Effector memory CD4-positive, alpha-beta T cell (primary cell): ENCODE measurements around the gene SNX32.

Source experiments
- DNase-seq, 3 donors: peaks; one replicate each; pipeline ENCODE4 v3.0.0-alpha.2; 2020
- H3K27ac ChIP-seq: 2 replicates; pipeline ENCODE4 v1.7.0; 2013; ENCODE audit warnings: mild to moderate bottlenecking, low read length, moderate library complexity; ENCODE audit not compliant: insufficient read depth, poor library complexity, severe bottlenecking
- H3K27me3 ChIP-seq: replicated peaks from 2 replicates; pipeline ENCODE4 v1.7.0; 2013; ENCODE audit warnings: mild to moderate bottlenecking, low read length; ENCODE audit not compliant: insufficient read depth, control insufficient read depth, poor library complexity, severe bottlenecking
- H3K36me3 ChIP-seq: 2 replicates; pipeline ENCODE4 v1.7.0; 2013; ENCODE audit warnings: mild to moderate bottlenecking, low read length, moderate library complexity; ENCODE audit not compliant: control insufficient read depth, insufficient read depth
- H3K4me1 ChIP-seq: 2 replicates; pipeline ENCODE4 v1.7.0; 2013; ENCODE audit warnings: low read length, mild to moderate bottlenecking; ENCODE audit not compliant: control insufficient read depth, insufficient read depth, poor library complexity, severe bottlenecking
- H3K4me3 ChIP-seq: 2 replicates; pipeline ENCODE4 v1.7.0; 2013; ENCODE audit warnings: low read length, low read depth, mild to moderate bottlenecking; ENCODE audit not compliant: insufficient read depth, poor library complexity, severe bottlenecking
- H3K9me3 ChIP-seq: 2 replicates; pipeline ENCODE4 v1.7.0; 2013; ENCODE audit warnings: mild to moderate bottlenecking, low read length, moderate library complexity; ENCODE audit not compliant: control insufficient read depth

SNX32 gene

DNA sequence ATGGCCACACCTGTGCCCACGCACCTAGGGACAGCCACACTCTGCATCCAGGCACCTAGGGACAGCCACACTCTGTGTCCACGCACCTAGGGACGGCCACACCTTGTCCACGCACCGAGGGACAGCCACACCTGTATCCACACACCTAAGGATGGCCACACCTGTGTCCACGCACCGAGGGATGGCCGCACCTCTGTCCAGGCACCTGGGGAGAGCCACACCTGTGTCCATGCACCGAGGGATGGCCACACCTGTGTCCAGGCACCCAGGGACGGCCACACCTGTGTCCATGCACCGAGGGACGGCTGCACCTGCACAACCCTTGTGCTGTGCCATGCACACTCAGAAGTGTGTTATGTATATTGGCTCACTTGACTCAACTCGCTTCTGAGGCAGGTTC is 36.1 kb upstream of the SNX32 start:
- H3K27me3 ChIP-seq = peaks cover under 1% of the 10 kb centered on the region
- no peak overlapping the region for H3K4me3 ChIP-seq
- no peaks in the 10 kb centered on the region for H3K4me1 ChIP-seq
- no peaks in the 10 kb centered on the region for H3K9me3 ChIP-seq
- H3K36me3 ChIP-seq = no peaks in the 10 kb centered on the region
- H3K27ac ChIP-seq = no peak overlapping the region
- DNase-seq = no peak

DNA sequence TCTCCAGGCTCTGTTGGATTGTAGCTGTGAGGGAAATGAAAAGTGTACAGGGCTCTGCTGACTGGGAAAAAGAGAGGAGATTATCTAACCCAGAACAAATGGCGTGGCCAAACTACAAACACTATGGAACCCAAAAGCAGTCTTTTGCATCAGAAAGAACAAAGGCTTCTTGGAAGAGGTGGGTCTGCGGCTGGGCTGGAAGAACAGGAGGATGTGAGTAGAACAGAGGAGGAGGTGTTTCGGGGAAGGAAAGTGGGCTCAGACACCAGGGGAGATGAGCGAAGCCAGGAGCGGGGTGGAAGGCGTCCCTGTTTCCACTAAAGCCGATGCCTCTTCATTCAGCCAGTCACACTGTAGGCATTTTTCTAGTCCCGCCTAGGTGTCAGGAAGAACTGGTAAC is 34.9 kb upstream of the SNX32 start:
- H3K4me3 ChIP-seq = no peak overlapping the region
- H3K4me1 ChIP-seq = no peaks in the 10 kb centered on the region
- no peak overlapping the region for H3K27ac ChIP-seq
- no peaks in the 10 kb centered on the region for H3K9me3 ChIP-seq
- H3K36me3 ChIP-seq = no peaks in the 10 kb centered on the region
- H3K27me3 ChIP-seq = peaks cover 12% of the 10 kb centered on the region
- DNase-seq = no peak

DNA sequence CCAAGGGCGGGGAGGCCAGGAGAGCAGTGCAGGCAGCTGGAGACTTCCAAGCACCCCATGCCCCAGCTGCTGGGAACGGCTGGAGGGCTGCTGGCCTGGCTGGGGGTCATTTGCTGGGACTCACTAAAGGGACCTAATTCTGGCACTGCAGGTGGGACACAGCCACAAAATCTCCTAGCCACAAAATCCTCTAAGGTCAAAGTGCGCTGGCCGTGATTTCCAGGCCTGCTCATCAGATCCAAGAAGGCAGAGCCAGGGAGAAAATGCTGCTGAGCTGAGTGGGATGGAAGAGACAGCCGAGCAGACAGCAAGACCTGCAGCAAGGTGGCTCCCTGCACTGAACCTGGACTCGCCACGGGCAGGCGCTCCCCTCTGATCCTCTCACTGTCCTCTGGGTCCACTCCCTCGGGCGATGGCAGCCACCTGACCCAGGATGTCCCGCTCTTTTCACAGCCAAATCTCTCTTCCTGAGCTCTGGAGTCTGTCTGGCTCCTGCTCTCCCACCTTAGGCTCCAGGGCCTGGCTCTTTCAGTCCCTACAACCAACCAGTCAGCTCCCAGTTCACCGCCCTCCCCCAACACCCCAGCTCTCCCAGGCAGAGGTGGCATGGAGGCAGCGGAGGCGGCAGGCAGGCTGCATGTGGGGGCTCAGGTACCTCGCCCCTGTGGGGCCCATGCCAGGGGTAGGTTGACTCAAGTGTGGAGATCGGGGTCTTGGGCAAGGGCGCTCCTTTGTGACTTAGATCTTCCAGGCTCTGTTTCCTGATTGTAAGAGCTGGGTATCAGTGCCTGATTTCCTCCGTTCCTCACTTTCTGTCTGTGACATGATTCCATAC is 32.4 kb upstream of the SNX32 start:
- Histone ChIP-seq H3K4me3 (no peak overlapping the region), H3K27me3 (peaks cover 17% of the 10 kb centered on the region), H3K27ac (no peak overlapping the region), H3K36me3 (no peaks in the 10 kb centered on the region), H3K4me1 (no peaks in the 10 kb centered on the region), H3K9me3 (no peaks in the 10 kb centered on the region)
- no peak for DNase-seq

DNA sequence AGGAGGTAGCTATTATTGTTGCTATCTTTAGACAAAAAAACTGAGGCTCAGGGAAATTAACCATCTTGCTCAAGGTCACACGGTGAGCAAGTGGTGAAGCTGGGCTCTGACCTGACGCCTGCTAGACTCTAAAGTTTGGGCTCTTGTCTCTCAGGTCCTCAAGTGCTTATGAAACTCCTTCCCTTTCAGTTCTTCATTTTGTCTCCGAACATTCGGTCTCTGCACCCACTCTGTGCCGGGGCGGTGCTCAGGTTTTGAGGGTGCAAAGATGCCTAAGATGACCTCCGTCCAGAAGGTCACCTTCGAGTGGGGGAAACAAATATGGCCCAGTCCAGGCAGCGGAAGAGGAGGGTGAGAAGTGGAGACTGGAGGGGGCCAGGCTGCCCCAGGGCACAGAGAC is 30.9 kb upstream of the SNX32 start:
- Histone ChIP-seq H3K27ac (no peak overlapping the region), H3K27me3 (peaks cover 17% of the 10 kb centered on the region), H3K4me3 (no peak overlapping the region), H3K36me3 (no peaks in the 10 kb centered on the region), H3K4me1 (no peaks in the 10 kb centered on the region), H3K9me3 (no peaks in the 10 kb centered on the region)
- DNase-seq = no peak

DNA sequence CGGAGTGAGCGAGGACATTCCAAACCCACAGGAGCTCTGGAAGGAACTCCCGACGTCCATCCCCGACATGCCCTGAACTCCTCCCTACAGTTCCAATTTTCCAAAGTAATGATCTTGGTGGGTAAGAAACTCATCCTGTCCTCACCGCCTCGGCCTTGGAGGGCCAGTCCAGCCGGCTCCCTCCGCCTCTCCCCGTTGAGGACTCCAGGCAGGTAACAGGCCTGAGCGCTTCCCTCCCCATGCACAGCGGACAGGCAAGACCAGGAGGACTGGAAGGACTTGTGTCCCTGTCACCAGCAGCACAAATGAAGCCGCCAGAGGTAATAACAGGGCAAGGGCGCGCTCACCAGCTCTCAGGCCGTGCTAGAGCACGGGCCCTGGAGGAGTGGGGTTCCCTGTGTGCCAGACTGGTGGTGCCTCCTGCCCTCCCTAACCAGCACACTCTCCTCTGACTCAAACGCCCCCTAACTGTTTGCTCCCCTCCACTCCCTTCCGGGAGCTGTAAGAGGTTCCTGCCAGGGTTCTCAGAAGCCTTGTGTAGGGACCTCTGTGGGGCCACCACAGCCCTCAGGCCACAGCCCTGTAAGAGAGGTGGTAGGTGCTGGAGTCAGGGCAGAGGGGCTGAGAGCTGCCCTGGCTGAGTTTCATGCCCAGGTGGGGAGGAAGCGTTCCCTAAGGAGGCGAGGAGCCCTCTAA is 29.8 kb upstream of the SNX32 start:
- no peaks in the 10 kb centered on the region for H3K36me3 ChIP-seq
- no peaks in the 10 kb centered on the region for H3K9me3 ChIP-seq
- no peak overlapping the region for H3K27ac ChIP-seq
- no peaks in the 10 kb centered on the region for H3K4me1 ChIP-seq
- no peak overlapping the region for H3K4me3 ChIP-seq
- H3K27me3 ChIP-seq = peaks cover 17% of the 10 kb centered on the region
- no peak for DNase-seq

DNA sequence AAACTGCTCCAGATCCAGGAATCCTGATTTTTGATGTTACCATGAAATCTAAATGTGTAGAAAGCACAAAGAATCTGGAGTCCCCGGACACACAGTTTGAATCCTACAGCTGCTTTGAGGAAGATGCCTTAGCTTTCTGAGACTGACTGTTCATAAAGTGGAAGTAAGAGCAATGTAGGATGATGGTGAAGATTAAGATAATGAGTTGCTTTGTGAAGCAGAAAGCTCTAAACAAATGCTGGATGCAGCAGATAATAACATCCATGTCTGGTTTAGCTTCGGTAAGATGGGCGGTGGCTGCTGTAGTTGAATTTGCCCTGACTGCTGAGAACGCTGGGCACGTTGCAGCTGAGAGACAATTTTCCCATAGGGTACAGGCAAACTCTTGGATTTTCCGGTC is 26.8 kb upstream of the SNX32 start:
- H3K4me3 ChIP-seq = no peak overlapping the region
- H3K4me1 ChIP-seq = no peaks in the 10 kb centered on the region
- no peaks in the 10 kb centered on the region for H3K9me3 ChIP-seq
- no peak for DNase-seq
- peaks cover 17% of the 10 kb centered on the region for H3K27me3 ChIP-seq
- no peak overlapping the region for H3K27ac ChIP-seq
- no peaks in the 10 kb centered on the region for H3K36me3 ChIP-seq

DNA sequence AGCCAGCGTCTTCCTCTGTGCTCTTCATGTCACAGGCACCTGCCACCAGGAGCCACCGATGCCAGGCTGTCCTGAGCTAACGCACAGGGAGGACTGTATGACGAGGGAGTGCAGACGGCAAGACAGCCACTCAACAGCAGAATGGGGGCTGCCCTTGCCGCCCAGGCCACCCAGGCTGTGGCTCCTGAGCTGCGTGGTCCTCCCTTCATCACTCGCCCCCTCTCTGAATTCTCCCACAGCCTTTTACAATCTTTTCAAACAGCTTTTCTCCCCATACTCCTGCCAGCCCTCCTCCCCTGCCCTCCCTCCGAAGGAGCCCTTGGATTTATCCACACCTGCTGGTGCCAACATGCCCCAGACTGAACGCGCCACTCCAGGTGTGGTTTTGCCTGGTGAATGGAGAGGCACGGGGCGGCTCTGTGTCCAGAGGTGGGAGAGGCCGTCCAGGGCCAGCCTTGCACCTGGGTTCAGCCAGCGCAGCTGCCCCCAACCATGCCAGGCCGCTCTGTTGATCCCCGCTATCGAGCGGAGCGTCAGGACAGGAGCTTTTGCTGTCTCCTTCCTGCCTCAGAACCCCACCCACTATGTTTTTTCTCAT is 24.9 kb upstream of the SNX32 start:
- Histone ChIP-seq H3K36me3 (no peaks in the 10 kb centered on the region), H3K4me1 (no peaks in the 10 kb centered on the region), H3K27me3 (peaks cover 5% of the 10 kb centered on the region), H3K9me3 (no peaks in the 10 kb centered on the region), H3K27ac (no peak overlapping the region), H3K4me3 (no peak overlapping the region)
- DNase-seq = no peak

DNA sequence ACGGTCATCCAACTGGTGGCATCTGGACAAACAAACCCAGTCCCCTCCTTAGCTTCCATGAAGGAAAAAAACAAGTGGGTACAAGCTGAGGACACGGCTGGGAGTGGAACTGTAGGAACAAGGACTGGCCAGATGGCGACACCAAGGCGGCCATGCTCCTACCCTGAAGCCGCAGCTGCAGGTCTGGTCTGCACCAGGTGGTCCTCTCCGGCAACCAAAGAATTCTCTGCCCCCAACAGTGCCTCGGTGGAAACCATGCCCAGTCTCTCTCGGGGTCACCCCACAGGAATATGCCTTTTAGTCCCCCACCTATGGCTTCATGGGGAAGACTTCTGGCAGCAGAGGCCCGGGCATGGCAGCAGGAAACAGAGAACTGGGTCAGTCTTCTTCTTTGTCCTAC is 24.3 kb upstream of the SNX32 start:
- no peaks in the 10 kb centered on the region for H3K36me3 ChIP-seq
- no peaks in the 10 kb centered on the region for H3K9me3 ChIP-seq
- H3K27ac ChIP-seq = no peak overlapping the region
- H3K4me3 ChIP-seq = no peak overlapping the region
- no peaks in the 10 kb centered on the region for H3K27me3 ChIP-seq
- H3K4me1 ChIP-seq = no peaks in the 10 kb centered on the region
- no peak for DNase-seq

DNA sequence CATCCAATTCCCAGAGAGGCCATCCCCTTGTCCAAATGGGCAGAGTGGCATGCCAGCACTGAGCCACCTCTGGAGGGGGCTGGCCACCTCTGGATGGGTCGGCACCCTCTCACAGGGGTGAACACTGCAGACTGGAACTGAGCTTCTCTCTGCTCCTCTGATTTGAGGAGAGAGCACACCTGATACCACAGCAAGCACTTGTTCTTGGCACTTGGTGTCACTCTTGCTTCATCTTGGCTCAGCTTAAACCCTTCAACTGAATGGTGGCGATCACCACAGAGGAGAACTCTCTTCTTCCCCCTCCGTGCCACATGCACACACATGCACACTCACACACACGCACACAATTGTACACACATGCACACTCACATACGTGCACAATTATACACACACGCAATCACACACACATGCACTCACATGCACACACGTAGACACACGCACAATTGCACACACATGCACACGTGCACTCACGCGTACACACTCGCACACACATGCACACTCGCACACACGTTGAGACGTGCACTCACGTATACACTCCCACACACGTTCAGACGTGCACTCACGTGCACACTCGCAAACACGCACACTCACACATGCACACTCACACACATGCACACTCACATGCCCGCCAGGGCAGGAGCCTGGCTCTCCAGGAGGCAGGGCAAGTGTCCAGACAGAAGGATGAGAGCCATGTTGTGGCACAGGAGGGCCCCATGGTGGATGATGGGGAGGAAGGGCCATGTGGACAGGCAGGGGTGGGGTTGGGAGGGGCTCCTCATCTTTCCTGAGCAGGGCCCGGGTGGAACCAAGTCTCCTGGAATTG is 23.5 kb upstream of the SNX32 start:
- H3K27me3 ChIP-seq = no peaks in the 10 kb centered on the region
- H3K4me1 ChIP-seq = no peaks in the 10 kb centered on the region
- no peak overlapping the region for H3K27ac ChIP-seq
- H3K36me3 ChIP-seq = no peaks in the 10 kb centered on the region
- no peak for DNase-seq
- no peaks in the 10 kb centered on the region for H3K9me3 ChIP-seq
- no peak overlapping the region for H3K4me3 ChIP-seq
